ENCODE measurements around the gene PSPH.
"Not testable (repeated sequence)": the region's sequence is repeated elsewhere in the genome, so short reads cannot be mapped to it uniquely, and the experiment has no call there.

The PSPH gene

GRCh38 chr7:56053993-56054392 lies 2.7 kb upstream of the PSPH start:
- no peak for DNase-seq

GRCh38 chr7:56053379-56053778 lies 2.1 kb upstream of the PSPH start:
- DNase-seq, result no peak

DNA sequence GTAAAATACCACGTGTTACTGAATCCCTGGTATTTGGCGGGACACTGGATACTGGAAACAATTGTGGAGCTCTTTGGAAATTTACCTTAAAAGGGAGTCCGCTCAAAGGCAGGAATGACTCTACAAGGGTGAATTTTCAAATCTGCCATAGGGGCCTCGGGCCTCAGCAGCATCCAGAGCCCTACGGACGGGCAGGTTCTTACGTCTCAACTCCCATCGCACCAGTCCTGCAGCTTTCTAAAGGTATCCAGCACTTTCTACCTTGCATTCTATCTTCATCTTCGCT lies 248 bp downstream of the PSPH start:
- no peak for DNase-seq

DNA sequence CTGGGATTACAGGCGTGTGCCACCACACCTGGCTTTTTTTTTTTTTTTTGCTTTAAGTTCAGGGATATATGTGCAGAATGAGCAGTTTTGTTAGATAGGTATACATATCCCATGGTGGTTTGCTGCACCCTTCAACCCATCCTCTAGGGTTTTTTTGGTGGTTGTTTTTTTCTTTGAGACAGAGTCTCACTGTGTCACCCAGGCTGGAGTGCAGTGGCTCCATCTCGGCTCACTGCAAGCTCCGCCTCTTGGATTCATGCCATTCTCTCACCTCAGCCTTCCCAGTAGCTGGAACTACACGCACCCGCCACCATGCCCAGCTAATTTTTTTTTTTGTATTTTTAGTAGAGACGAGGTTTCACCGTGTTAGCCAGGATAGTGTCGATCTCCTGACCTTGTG lies 2.5 kb downstream of the PSPH start:
- peak; percentile 11 for DNase-seq

GRCh38 chr7:56048245-56048644 lies 3.0 kb downstream of the PSPH start:
- DNase-seq, result no peak

GRCh38 chr7:56047446-56048116 lies 3.7 kb downstream of the PSPH start:
- not testable (repeated sequence) for DNase-seq

DNA sequence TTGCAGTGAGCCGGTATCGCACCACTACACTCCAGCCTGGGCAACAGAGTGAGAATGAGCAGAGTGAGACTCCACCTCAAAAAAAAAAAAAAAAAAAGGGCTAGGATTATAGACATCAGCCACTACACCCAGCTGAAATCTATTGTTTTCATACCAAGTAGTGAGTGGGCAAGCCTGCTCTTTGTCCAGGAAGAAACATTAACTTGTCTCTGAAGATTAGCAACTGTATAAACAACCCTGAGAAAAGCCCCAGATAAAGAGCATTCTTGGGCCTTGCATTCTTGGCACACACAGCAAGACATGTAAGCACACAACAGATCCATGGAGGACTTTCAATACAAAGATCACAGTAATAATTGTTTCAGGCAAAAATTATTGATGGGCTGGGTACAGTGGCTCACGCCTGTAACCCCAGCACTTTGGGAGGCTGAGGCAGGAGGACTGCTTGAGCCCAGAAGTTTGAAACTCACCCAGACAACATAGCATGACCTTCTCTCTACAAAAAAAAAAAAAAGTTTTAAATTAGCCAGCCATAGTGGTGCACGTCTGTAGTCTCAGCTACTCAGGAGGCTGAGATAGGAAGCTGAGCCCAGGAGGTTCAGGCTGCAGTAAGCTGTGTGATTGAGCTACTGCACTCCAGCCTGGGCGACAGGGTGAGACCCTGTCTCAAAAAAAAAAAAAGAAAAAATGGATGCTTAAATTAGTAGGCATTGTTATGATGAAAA lies 4.4 kb downstream of the PSPH start:
- no peak for DNase-seq

DNA sequence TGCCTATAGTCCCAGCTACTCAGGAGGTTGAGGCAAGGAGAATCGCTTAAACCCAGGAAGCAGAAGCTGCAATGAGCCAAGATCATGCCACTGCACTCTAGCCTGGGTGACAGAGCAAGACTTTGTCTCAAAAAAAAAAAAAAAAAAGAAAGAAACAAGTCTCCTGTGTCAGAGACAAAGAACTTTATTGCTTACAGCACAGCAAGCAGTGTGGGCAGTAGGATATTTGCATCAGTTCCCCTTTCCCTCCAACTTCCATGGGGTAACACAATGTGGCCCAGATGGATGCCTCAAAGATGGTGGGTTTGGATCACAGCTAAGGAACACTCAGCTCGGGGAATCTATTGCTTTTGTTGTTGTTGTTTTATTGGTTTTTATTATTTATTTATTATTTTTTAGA lies 5.5 kb downstream of the PSPH start:
- not testable (repeated sequence) for DNase-seq

GRCh38 chr7:56040730-56041129 lies 10.5 kb downstream of the PSPH start:
- DNase-seq, result no peak

GRCh38 chr7:56033671-56034432 lies 17.4 kb downstream of the PSPH start:
- DNase-seq, result peak; percentile 84

DNA sequence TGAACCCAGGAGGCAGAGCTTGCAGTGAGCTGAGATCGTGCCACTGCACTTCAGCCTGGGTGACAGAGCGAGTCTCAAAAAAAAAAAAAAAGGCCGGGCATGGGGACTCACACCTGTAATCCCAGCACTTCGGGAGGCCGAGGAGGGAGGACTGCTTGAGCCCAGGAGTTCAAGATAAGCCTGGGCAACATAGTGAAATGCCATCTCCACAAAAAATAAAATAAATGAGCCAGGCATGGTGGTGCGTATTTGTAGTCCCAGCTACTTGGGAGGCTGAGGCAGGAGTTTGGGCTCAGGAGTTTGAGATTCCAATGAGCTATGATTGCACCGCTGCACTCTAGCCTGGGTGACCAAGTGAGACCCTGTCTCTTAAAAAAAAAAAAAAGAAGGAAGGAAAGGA lies 18.7 kb downstream of the PSPH start:
- not testable (repeated sequence) for DNase-seq

DNA sequence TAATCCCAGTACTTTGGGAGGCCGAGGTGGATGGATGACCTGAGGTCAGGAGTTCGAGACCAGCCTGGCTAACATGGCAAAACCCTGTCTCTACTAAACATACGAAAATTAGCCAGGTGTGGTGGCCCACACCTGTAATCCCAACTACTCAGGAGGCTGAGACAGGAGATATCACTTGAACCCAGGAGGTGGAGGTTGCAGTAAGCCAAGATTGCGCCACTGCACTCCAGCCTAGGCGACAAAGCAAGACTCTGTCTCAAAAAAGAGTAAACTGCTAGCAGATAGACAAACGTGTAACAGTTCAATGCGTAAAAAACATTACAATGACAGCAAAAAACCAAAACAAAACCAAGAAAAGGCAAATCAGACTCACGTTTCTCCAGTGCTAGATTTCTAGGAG lies 19.7 kb downstream of the PSPH start:
- DNase-seq, result not testable (repeated sequence)

GRCh38 chr7:56030340-56030739 lies 20.9 kb downstream of the PSPH start:
- no peak for DNase-seq

DNA sequence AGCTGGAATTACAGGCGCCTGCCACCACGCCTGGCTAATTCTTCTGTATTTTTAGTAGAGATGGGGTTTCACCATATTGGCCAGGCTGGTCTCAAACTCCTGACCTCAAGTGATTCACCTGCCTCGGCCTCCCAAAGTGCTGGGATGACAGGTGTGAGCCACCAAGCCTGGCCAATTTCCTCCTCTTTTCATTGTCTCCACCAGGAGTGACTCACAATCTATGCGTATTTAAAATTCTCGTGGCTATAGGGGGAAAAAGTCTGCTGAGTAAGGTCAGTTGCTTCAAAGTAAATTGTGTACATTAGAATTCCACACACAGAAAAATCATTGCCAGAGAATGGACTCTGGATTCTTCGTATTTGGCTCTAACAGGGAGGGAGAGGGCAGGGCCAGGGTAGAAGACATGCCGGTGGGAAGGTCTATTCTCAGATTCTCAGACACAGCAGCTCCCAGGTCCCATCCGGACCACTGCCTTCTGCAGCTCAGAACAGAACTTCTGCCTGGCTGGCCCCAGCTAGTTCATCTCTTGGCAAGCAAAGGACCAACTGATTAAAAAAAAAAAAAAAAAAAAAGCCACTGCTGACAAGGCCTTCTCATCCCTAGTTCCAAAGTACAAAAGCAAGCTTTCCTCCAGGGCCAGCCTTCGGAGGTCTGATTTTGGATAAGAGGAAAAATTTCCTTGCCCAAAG lies 22.2 kb downstream of the PSPH start:
- no peak for DNase-seq

DNA sequence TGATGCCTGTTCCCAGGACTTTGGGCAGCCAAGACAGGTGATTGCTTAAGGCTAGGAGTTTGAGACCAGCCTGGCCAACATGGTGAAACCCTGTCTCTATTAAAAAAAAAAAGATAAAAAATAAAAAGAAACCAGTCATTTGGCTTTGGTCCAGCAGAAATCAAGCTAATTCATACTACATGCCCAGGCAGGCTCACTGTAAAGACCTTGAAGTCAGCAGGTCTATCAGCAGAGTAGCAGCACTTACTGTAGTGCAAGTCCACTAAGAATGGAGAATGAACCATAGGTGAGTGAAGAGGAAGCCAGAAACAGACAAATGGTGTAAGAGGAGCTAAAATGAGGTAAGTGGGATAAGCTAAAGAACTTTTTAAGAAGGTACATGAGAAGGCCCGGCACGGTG lies 24.7 kb downstream of the PSPH start:
- no peak for DNase-seq

GRCh38 chr7:56023500-56023899 lies 27.7 kb downstream of the PSPH start:
- no peak for DNase-seq

DNA sequence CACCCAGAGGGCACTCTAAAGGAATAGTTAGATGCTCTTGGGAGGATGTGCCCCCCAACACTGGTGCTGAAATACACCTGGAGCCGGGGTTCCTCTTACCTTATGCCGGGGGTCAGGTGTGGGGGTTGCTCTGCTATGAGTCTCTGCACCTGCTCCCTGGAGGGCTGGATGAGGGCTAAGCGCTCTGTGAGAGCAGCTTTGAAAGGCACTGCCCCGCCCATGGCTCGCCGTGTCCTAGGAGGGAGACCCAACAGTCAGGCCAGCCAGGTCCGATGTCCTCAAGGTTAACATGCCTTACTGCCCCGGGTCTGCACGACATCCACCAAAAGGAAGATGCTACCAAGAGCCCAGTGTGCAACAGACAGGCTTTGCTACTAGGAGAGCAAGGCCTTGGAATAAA lies 31.7 kb downstream of the PSPH start:
- DNase-seq, result no peak

DNA sequence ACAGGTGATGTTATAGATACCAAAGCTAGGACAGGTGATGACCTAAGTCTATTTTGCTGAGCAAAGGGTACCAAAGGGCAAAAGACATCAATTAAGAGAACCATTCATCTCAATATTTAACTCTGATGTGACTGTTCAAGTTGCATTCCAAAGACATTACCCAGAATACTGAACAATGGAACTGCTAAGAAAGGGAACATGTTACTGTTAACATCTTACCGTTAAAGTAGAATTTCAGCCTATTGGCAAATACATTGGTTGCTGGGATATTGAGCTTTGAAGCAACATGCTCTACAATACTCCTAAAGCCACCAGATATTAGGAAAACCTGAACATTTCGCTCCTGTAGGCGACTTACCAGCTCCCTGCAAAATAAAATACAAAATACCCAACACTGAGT lies 34.2 kb downstream of the PSPH start:
- not testable (repeated sequence) for DNase-seq

DNA sequence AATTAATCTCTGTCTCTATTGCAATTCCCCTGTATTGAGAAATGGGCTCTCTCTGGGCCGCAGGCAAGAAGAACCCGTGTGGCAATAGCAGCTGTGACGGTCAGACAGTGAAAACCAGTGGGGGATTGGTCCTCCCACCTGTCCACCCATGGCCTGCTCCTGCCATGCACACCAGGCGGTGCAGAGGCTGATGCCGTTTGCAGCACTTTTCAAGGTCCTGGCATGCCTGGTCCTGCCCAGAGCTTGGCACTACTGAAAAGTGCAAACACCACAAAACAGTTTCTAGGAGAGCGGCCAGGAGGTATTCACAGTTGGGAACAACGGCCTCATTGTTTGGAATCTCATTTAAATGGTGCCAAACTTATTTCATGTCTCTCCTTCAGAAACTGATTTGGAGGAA lies 41.5 kb downstream of the PSPH start:
- no peak for DNase-seq

GRCh38 chr7:56007891-56008290 lies 43.4 kb downstream of the PSPH start:
- no peak for DNase-seq

DNA sequence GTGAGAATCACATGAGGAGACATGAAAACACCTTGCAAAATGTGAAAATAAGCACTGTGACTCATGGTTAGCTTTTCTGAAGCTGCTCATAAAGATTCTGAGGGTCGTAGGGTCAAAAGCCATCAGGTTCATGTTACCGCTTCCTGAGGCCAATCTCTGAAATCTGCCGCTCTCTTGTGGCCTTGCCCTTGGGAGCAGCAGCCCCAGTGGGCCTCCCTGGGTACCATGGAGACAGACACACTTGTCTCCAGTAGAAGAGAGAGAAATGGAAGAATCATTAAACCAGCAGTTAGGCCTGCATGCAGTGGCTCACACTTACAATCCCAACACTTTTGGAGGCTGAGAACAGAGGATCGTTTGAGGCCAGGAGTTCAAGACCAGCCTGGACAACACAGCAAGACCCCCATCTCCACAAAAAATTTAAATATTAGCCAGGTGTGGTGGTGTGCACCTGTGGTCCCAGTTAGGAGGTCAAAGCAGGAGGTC lies 44.0 kb downstream of the PSPH start:
- no peak for DNase-seq

DNA sequence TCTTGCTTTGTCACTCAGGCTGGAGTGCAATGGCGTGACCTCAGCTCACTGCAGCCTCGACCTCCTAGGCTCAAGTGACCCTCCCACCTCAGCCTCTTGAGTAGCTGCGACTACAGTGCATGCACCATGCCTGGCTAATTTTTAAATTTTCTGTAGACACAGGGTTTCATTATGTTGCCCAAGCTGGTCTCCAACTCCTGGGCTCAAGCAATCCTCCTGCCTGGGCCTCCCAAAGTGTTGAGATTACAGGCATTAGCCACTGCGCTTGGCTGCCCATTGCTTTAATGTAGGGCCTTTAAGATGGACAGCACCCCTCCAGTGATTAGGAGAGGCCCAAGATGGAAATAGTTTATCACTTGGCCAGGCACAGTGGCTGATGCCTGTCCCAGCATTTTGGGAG lies 47.5 kb downstream of the PSPH start:
- DNase-seq, result no peak

DNA sequence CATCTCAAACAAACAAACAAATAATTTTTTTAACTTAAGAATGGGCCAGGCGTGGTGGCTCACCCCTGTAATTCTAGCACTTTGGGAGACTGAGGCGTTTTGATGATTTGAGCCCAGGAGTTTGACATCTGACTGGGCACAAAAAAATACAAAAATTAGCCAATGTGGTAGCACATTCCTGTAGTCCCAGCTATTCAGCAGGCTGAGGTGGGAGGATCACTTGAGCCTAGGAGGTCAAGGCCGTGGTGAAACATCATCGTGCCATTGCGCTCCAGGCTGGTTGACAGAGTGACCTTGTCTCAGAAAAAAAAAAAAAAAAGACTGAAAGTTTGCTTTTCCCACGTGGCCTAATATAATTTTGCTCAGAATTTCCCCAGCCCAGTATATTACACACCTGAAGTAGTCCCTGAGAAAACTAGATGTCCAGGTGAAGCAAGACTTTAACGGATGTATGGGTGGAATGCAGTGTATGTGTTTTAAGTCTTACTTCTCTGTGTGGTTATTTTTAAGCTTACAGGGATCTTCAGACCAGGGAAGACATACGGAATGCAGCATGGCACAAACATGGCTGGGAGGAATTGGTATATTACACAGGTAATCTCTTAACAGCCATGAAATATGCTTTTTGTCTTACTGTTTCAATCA lies 54.3 kb downstream of the PSPH start:
- DNase-seq, result no peak
